Superior temporal gyrus (tissue), 1 donor: ENCODE results near the gene AMBRA1.
A peak's percentile ranks its signal among the peaks of the same experiment; 100 is the strongest.
"Not testable (repeated sequence)": the region's sequence is repeated elsewhere in the genome, so short reads cannot be mapped to it uniquely, and the experiment has no call there.

Experiments
- DNase-seq: peaks from one replicate; pipeline ENCODE4 v3.0.0-alpha.2; 2016; ENCODE audit errors: extremely low spot score

AMBRA1 gene

GRCh38 chr11:46533396-46534100 lies 60.3 kb downstream of the AMBRA1 start:
- no peak for DNase-seq

- no peak for DNase-seq
These were observed 63.8 kb downstream of the AMBRA1 start for GRCh38 chr11:46529928-46530574.

GRCh38 chr11:46529095-46529905 lies 64.5 kb downstream of the AMBRA1 start:
- DNase-seq = peak; percentile 63

GRCh38 chr11:46528445-46529094 lies 65.3 kb downstream of the AMBRA1 start:
- DNase-seq = no peak

GRCh38 chr11:46527591-46528130 lies 66.2 kb downstream of the AMBRA1 start:
- no peak for DNase-seq

DNA sequence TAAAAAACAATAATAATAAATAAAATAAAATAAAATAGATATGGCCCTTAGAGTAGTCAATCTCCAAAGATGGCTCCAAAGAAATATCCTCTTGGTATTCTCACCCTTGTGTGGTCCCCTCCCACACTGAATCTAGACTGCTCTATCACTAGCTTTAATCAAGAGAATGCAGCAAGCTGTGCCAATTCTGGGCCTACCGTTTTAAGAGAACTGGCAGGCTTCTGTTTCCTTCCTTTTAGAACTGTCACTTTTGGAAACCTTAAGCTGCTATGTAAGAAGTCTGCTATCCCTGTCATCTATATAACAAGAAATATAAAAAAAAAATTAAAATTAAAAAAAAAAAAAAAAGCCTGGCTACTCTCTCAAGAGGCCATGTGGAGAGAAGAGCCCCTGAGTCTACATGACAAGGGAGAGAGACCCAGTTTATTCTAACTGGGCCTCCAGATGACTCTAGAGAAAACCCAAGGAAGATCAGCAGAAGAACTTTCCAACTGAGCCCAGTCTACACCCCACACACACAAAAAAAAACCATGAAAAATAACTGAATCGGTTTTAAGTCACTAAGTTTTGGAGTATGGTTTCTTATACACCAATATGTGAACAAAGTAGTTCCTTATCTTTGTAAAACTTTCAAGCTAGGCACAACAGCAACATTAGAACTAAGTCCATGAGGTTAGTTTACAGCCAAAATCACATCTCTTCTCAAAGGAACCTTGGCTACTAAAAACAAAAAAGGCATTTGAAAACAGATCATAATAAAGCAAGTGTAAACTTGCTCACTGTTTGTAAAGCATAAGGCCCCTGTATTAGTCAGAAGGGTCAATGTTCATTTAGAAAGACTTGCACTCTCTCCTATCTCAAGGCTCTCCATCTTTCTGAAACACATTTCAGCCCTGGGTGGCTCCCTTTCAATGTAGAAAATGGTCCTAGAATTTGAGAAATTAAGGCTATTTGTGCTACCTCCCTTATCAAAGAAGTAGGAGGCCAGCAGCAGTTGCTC lies 67.3 kb downstream of the AMBRA1 start:
- DNase-seq = no peak

DNA sequence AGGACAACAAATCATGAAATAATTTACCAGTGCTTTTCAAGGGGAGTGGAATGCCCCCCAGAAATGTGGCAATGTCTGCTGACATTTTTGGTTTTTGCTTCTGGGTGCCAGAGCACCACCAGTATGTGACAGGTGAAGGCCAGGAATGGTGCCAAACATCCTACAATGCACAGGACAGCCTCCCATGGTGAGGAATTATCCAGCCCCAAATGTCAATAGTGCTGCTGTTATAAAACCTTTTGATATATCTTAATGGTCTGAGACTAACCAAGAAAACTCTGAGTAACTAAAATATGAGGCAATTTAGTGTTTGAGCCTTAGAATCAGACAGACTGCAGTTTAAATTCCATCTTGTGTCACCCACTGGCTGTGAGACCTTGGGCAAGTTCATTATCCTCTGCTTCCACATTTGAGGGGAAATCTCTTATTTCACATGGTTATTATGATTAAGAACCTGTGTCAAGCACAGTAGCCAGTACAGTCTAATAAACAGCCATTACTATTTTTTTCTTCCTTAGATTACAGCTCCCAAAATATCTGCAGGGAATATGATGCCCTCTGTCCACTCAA lies 69.5 kb downstream of the AMBRA1 start:
- no peak for DNase-seq

DNA sequence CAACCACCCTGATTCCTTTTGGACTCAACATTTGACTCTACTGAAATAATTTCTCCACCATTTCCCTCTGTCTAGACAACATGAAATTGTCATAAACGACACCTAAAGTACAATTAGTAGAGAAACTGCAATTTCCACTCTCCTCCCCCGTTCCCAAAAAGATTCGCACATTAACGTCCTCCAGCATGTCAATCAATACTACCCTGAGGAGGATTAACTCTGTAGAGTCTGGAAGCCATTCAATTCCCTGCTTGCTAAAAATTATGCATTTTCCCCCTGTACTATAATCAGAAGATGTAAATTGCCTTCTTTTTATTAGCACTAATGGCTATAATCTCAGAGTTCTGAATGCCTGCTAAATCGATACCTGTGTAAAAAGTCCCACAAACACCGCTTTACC lies 70.5 kb downstream of the AMBRA1 start:
- DNase-seq = no peak

DNA sequence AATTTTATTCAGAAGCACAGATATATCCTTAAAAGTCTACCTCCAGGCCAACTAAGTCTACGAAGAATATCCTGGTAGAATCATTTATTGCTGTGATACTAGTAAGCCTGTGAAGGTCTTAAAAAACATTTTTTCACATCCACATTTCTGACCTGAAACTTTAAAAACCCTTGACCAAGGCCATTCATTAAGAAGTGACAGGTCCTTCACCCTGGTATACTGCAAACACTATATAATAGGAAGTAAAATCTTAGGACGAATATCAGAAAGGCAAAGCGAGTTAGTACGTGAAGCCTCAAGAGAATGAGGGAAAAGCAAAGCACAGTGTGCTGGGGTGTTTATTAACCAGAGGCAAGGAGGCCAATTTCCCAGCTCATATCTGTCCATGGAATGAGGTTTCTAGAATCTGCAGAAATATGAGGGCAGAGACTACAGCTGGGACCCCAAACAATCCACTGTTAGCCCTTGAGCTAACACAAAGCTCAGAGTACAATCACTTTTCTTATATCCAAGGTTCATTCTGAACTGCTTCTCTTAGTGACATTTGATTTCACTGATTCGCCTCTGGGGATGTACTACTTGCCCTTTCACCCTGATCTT lies 71.0 kb downstream of the AMBRA1 start:
- no peak for DNase-seq

DNA sequence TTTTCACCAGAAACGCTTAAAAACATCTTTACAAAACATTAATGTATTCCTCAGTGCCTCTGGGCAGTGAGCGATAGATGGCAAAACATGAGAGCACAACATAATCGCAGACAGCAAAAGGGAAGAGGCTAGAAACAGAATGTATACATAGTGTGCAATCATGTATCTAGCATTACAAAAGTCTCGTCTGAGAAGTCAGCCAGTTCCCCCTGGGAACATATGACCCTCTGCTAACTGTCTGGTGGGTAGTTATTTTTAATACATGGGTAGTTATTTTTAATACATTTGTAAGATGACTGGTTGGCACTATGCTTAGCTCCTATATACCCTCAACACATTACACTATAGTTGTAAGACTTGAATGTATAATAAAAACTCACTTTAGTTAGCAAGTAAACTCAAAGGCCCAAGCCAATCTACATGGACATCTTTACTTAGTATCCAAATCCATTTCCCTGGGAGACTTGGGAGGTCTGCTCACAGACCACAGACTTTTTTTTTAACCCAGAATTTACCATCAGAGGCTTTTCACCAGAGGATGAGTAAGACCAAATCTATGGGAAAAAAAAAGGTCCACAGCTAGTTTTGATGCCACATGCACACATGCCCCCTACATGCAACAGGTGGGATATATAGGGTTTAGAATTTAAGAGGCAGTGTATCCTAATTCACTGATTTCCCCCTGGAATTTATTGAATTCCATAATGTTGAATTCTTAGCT lies 71.7 kb downstream of the AMBRA1 start:
- DNase-seq = no peak

GRCh38 chr11:46520971-46521745 lies 72.7 kb downstream of the AMBRA1 start:
- no peak for DNase-seq

- DNase-seq = no peak
These were observed 74.5 kb downstream of the AMBRA1 start for GRCh38 chr11:46519351-46519750.

DNA sequence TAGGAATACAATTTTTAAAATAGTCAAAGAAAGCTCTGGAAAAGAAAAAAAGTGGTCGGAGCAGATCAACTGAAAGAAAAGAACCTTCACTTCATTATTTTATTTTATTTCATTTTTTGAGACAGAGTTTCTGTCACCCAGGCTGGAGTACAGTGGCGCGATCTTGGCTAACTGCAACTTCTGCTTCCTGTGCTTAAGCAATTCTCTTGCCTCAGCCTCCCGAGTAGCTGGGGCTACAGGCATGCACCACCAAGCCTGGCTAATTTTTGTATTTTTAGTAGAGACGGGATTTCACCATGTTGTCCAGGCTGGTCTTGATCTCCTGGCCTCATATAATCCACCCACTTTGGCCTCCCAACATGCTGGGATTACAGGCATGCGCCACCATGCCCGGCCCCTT lies 74.9 kb downstream of the AMBRA1 start:
- DNase-seq = not testable (repeated sequence)

GRCh38 chr11:46514370-46514769 lies 79.5 kb downstream of the AMBRA1 start:
- DNase-seq = no peak

DNA sequence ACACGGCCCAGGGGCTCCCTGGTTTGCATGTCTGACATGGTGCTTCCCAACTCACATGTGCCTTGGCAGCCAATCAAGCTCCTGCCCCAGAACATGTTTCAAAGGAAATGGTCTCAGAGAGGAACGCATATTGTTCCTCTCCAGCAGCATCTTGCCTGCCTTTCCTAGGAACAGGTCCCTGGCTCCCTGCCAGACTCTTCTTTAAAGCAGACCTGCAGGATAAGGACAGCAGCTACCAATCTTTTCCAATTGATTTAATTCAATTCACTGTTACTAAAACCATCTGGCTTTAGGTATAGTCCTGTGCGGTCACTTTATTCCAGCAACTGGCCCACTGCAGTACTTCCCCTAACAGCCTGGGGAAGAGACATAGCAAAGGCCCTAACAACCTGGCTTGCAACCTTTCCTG lies 79.9 kb downstream of the AMBRA1 start:
- DNase-seq = no peak

GRCh38 chr11:46512261-46512881 lies 81.5 kb downstream of the AMBRA1 start:
- DNase-seq = no peak

DNA sequence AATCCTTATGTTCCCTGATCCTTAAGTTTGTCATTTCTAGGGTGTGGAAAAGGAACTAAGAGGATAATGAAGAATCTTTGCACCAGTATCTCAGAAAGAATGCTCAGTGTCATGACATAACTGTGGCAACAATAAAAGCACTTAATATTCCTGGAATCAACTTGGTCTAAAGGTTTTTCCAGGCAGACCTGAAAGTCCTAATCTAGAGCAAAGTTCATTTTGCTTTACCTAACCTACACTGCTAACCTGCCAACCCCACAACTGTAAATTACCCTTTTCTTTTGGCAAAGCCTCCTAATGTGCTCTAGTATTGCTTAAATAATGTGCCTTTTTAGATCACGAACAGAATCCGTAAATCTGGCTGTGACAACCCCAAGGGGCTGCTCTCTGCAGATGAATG lies 82.5 kb downstream of the AMBRA1 start:
- DNase-seq = no peak

- no peak for DNase-seq
These were observed 85.5 kb downstream of the AMBRA1 start for GRCh38 chr11:46508360-46508759.
